ENCODE results near the gene MRPS18A. TPM values are rescaled to one million over a fixed set of nuclear protein-coding genes. Genes with fewer than 3 reads are reported as not detected.

Gene MRPS18A
- total RNA-seq, 1 experiment from 2014 or later: 105 TPM

- H3K4me1 ChIP-seq (ENCODE audit: insufficient read depth, low read length): no peaks in the 10 kb centered on the region
- peaks cover 17% of the 10 kb centered on the region for H3K79me2 ChIP-seq (ENCODE audit: low read length)
- H3K36me3 ChIP-seq (ENCODE audit: low read depth, low read length): peaks cover 21% of the 10 kb centered on the region
- intact Hi-C loops (cut with micrococcal nuclease): no loop called here
- no peaks in the 10 kb centered on the region for H3K27me3 ChIP-seq (ENCODE audit: low read length)
- H3K27ac ChIP-seq (ENCODE audit: low read length): no peak within 1 kb of the TSS
- ChIA-PET POLR2A (ENCODE audit: unreplicated experiment) (no interaction called here), CTCF (no interaction called here)
- no peak for DNase-seq
- H2AFZ ChIP-seq (ENCODE audit: low read length): no peak within 1 kb of the TSS
- H3K9me3 ChIP-seq (ENCODE audit: low read length): no peaks in the 10 kb centered on the region
- ATAC-seq: no peak
- no peaks in the 10 kb centered on the region for H4K20me1 ChIP-seq (ENCODE audit: low read length)
- H3K4me2 ChIP-seq (ENCODE audit: low read length): no peak within 1 kb of the TSS
- BruUV-seq (replicated peaks): no TSS peak
- H3K4me3 ChIP-seq (ENCODE audit: low read length): no peak within 1 kb of the TSS
- TF ChIP-seq EZH2 (IDR thresholded peaks at IDR 0.05; ENCODE audit: low read length, unreplicated experiment) (no peak), CTCF (conservative IDR thresholded peaks at IDR 0.05; ENCODE audit: low read depth, low read length) (no peak), EZH2phosphoT487 (IDR thresholded peaks at IDR 0.05; ENCODE audit: borderline replicate concordance, low read length) (no peak)
- H3K9ac ChIP-seq (ENCODE audit: low read length): no peak within 1 kb of the TSS
- no peaks in the 10 kb centered on the region for H3K9me2 ChIP-seq (replicated peaks; ENCODE audit: low read length)
- H3F3A ChIP-seq (ENCODE audit: low read length, unreplicated experiment): no peaks in the 10 kb centered on the region
Observed at GRCh38 chr6:43644940-43645612, 42.5 kb downstream of the MRPS18A start, which contains the start of gene RSPH9. Gene RSPH9, plus strand, starts transcription at chr6:43645036. Its CDS starts 63 bp downstream, at chr6:43645099.

GRCh38 chr6:43639984-43640800, 47.4 kb downstream of the MRPS18A start:
- H3K4me3 ChIP-seq (ENCODE audit: low read length): no peak overlapping the region
- intact Hi-C loops (cut with micrococcal nuclease): no loop called here
- no peak overlapping the region for H3K4me2 ChIP-seq (ENCODE audit: low read length)
- CTCF ChIA-PET: no interaction called here
- BruUV-seq (replicated peaks): no TSS peak
- H3K9me2 ChIP-seq (replicated peaks; ENCODE audit: low read length): no peaks in the 10 kb centered on the region
- no peak overlapping the region for H3K9ac ChIP-seq (ENCODE audit: low read length)
- no peak overlapping the region for H3K27ac ChIP-seq (ENCODE audit: low read length)
- H4K20me1 ChIP-seq (ENCODE audit: low read length): peaks cover 4% of the 10 kb centered on the region; the same call in 1 of the 2 replicates
- DNase-seq: no peak
- H3K79me2 ChIP-seq (ENCODE audit: low read length): peaks cover 65% of the 10 kb centered on the region
- H3K4me1 ChIP-seq (ENCODE audit: insufficient read depth, low read length): peaks cover 21% of the 10 kb centered on the region
- H3K36me3 ChIP-seq (ENCODE audit: low read depth, low read length): peaks cover 36% of the 10 kb centered on the region
- no peak for ATAC-seq
- POLR2A ChIA-PET (ENCODE audit: unreplicated experiment): interaction anchor here (0.7 kb wide), 1 partner anchor 358 kb away, joined by 4 read pairs; no protein-coding TSS in a partner anchor
- H3K27me3 ChIP-seq (ENCODE audit: low read length): no peaks in the 10 kb centered on the region
- no peaks in the 10 kb centered on the region for H3F3A ChIP-seq (ENCODE audit: low read length, unreplicated experiment)
- H2AFZ ChIP-seq (ENCODE audit: low read length): no peak overlapping the region
- no peak for TF ChIP-seq EZH2 (IDR thresholded peaks at IDR 0.05; ENCODE audit: low read length, unreplicated experiment)
- TF ChIP-seq EZH2phosphoT487 (IDR thresholded peaks at IDR 0.05; ENCODE audit: borderline replicate concordance, low read length): no peak
- no peak for TF ChIP-seq CTCF (conservative IDR thresholded peaks at IDR 0.05; ENCODE audit: low read depth, low read length)
- no peaks in the 10 kb centered on the region for H3K9me3 ChIP-seq (ENCODE audit: low read length)

Data from PC-3 (cell line).